ENCODE measurements around the gene CETN3. TPM values are rescaled to one million over a fixed set of nuclear protein-coding genes. Genes with fewer than 3 reads are reported as not detected.

The CETN3 gene
- total RNA-seq, 1 donor from 2014 or later = 8.2 TPM

- no peaks in the 10 kb centered on the region for H3K36me3 ChIP-seq (ENCODE audit: control insufficient read depth, insufficient read depth, low read length)
- H3K27me3 ChIP-seq (ENCODE audit: control insufficient read depth, insufficient read depth, low read length) = no peaks in the 10 kb centered on the region
- FAIRE-seq = no peak
- H3K4me3 ChIP-seq (ENCODE audit: low read depth, low read length) = no peak overlapping the region
- no peak for TF ChIP-seq CTCF (IDR thresholded peaks at IDR 0.05; ENCODE audit: insufficient read depth, low read length, severe bottlenecking)
- DNase-seq (ENCODE audit: low read depth) = no peak
These were observed 53.4 kb downstream of the CETN3 start for GRCh38 chr5:90356176-90356575.

- H3K27me3 ChIP-seq (ENCODE audit: control insufficient read depth, insufficient read depth, low read length) = no peaks in the 10 kb centered on the region
- no peak for DNase-seq (ENCODE audit: low read depth)
- H3K36me3 ChIP-seq (ENCODE audit: control insufficient read depth, insufficient read depth, low read length) = no peaks in the 10 kb centered on the region
- no peak for TF ChIP-seq CTCF (IDR thresholded peaks at IDR 0.05; ENCODE audit: insufficient read depth, low read length, severe bottlenecking)
- no peak for FAIRE-seq
- no peak overlapping the region for H3K4me3 ChIP-seq (ENCODE audit: low read depth, low read length)
These were observed 53.9 kb downstream of the CETN3 start for GRCh38 chr5:90355635-90356034.

GRCh38 chr5:90353254-90353653, 56.3 kb downstream of the CETN3 start:
- DNase-seq (ENCODE audit: low read depth) (peak; percentile 81), FAIRE-seq (peak; percentile 13)
- TF ChIP-seq CTCF (IDR thresholded peaks at IDR 0.05; ENCODE audit: insufficient read depth, low read length, severe bottlenecking) = no peak
- Histone ChIP-seq H3K36me3 (ENCODE audit: control insufficient read depth, insufficient read depth, low read length) (no peaks in the 10 kb centered on the region), H3K4me3 (ENCODE audit: low read depth, low read length) (no peak overlapping the region), H3K27me3 (ENCODE audit: control insufficient read depth, insufficient read depth, low read length) (no peaks in the 10 kb centered on the region)

DNA sequence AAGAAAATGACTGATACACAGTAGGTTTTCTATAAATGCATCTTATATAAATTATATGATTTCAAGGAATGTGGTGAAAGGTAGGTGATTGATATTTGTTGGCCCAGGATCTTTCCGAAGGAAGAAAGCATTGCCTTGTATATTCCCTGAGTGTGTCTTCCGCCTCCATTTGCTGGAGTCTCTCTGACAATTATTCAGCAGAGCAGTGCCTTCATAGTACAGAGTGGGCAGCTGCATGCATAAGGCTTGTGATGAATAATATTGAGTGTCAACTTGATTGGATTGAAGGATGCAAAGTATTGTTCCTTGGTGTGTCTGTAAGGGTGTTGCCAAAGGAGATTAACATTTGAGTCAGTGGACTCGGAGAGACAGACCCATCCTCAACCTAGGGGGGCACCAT, 58.5 kb downstream of the CETN3 start:
- no peak overlapping the region for H3K4me3 ChIP-seq (ENCODE audit: low read depth, low read length)
- no peaks in the 10 kb centered on the region for H3K36me3 ChIP-seq (ENCODE audit: control insufficient read depth, insufficient read depth, low read length)
- FAIRE-seq (no peak), DNase-seq (ENCODE audit: low read depth) (no peak)
- TF ChIP-seq CTCF (IDR thresholded peaks at IDR 0.05; ENCODE audit: insufficient read depth, low read length, severe bottlenecking) = no peak
- H3K27me3 ChIP-seq (ENCODE audit: control insufficient read depth, insufficient read depth, low read length) = no peaks in the 10 kb centered on the region

- H3K4me3 ChIP-seq (ENCODE audit: low read depth, low read length) = no peak overlapping the region
- H3K27me3 ChIP-seq (ENCODE audit: control insufficient read depth, insufficient read depth, low read length) = no peaks in the 10 kb centered on the region
- no peak for TF ChIP-seq CTCF (IDR thresholded peaks at IDR 0.05; ENCODE audit: insufficient read depth, low read length, severe bottlenecking)
- FAIRE-seq = no peak
- H3K36me3 ChIP-seq (ENCODE audit: control insufficient read depth, insufficient read depth, low read length) = no peaks in the 10 kb centered on the region
- no peak for DNase-seq (ENCODE audit: low read depth)
These were observed 62.1 kb downstream of the CETN3 start for GRCh38 chr5:90347462-90347861.

- FAIRE-seq (no peak), DNase-seq (ENCODE audit: low read depth) (no peak)
- H3K27me3 ChIP-seq (ENCODE audit: control insufficient read depth, insufficient read depth, low read length) = no peaks in the 10 kb centered on the region
- H3K4me3 ChIP-seq (ENCODE audit: low read depth, low read length) = no peak overlapping the region
- TF ChIP-seq CTCF (IDR thresholded peaks at IDR 0.05; ENCODE audit: insufficient read depth, low read length, severe bottlenecking) = no peak
- H3K36me3 ChIP-seq (ENCODE audit: control insufficient read depth, insufficient read depth, low read length) = no peaks in the 10 kb centered on the region
These were observed 63.9 kb downstream of the CETN3 start for GRCh38 chr5:90345684-90346083.

Measured in bronchial epithelial cell (primary cell).